GM18517 (cell line): ENCODE results near the gene CBFA2T2.
A peak's percentile ranks its signal among the peaks of the same experiment; 100 is the strongest.
"Not testable (repeated sequence)": the region's sequence is repeated elsewhere in the genome, so short reads cannot be mapped to it uniquely, and the experiment has no call there.

Experiments used
- ATAC-seq: cut with Tn5 transposase; IDR thresholded peaks from one replicate; pipeline ENCODE4 v1.9.1; 2021; ENCODE audit warnings: mild to moderate bottlenecking, moderate library complexity; ENCODE audit not compliant: unreplicated experiment

Gene CBFA2T2

GRCh38 chr20:33541797-33542196, 51.9 kb downstream of the CBFA2T2 start:
- ATAC-seq = no peak

GRCh38 chr20:33545763-33546162, 55.9 kb downstream of the CBFA2T2 start:
- ATAC-seq = no peak

- ATAC-seq = no peak
These were observed 59.5 kb downstream of the CBFA2T2 start for GRCh38 chr20:33549229-33549999.

GRCh38 chr20:33551778-33552177, 61.9 kb downstream of the CBFA2T2 start:
- ATAC-seq = no peak

GRCh38 chr20:33552519-33552918, 62.6 kb downstream of the CBFA2T2 start:
- ATAC-seq = no peak

- no peak for ATAC-seq
These were observed 63.6 kb downstream of the CBFA2T2 start for GRCh38 chr20:33553516-33553915.

- ATAC-seq = peak; percentile 96
These were observed 65.1 kb downstream of the CBFA2T2 start for GRCh38 chr20:33554914-33555420.

GRCh38 chr20:33555755-33556154, 65.9 kb downstream of the CBFA2T2 start:
- no peak for ATAC-seq

- ATAC-seq = no peak
These were observed 66.3 kb downstream of the CBFA2T2 start for GRCh38 chr20:33556246-33556645.

GRCh38 chr20:33558348-33559144, 68.7 kb downstream of the CBFA2T2 start:
- no peak for ATAC-seq

- ATAC-seq = no peak
These were observed 69.3 kb downstream of the CBFA2T2 start for GRCh38 chr20:33559212-33559611.

GRCh38 chr20:33560026-33560425, 70.1 kb downstream of the CBFA2T2 start:
- no peak for ATAC-seq

- not testable (repeated sequence) for ATAC-seq
These were observed 71.2 kb downstream of the CBFA2T2 start for GRCh38 chr20:33561053-33561452.

GRCh38 chr20:33561692-33562601, 72.1 kb downstream of the CBFA2T2 start:
- no peak for ATAC-seq

GRCh38 chr20:33563788-33564187, 73.9 kb downstream of the CBFA2T2 start:
- ATAC-seq = no peak

- no peak for ATAC-seq
These were observed 77.1 kb downstream of the CBFA2T2 start for GRCh38 chr20:33566781-33567603.

- no peak for ATAC-seq
These were observed 78.1 kb downstream of the CBFA2T2 start for GRCh38 chr20:33567949-33568348.

- no peak for ATAC-seq
These were observed 78.5 kb downstream of the CBFA2T2 start for GRCh38 chr20:33568378-33568777.

- ATAC-seq = no peak
These were observed 79.2 kb downstream of the CBFA2T2 start for GRCh38 chr20:33568868-33569801.
